ENCODE results near the gene SYF2. TPM values are rescaled to one million over a fixed set of nuclear protein-coding genes. Genes with fewer than 3 reads are reported as not detected.

SYF2 gene
- total and polyA plus RNA-seq, 2 of the 4 experiments (the other 2 are of a cell fraction) = 8.6 to 19.5 TPM

- H3K27ac ChIP-seq (ENCODE audit: insufficient read depth, low read length) = no peak overlapping the region
- ChIA-PET CTCF (no interaction called here), POLR2A (ENCODE audit: unreplicated experiment) (interaction anchor here (1.3 kb wide), 1 partner anchor 11 kb away, joined by 3 read pairs; no protein-coding TSS in a partner anchor)
- H3K4me3 ChIP-seq (ENCODE audit: insufficient read depth, low read depth, low read length) = no peak overlapping the region
- H4K5ac ChIP-seq (ENCODE audit: low read depth, low read length) = no peak overlapping the region
- dilution Hi-C loops (cut with HindIII; ENCODE audit: low sequenced_read_pairs, unreplicated experiment) (no loop called here), intact Hi-C loops (cut with micrococcal nuclease) (loop anchor here (5.0 to 10.0 kb wide), 2 partner anchors 278 to 571 kb away; partner anchors contain the start of gene MTFR1L), in situ Hi-C loops (cut with MboI; ENCODE audit: low sequenced_read_pairs) (loop anchor here (25.0 kb wide), 1 partner anchor 568 kb away; the partner anchor contains the start of genes MTFR1L and SELENON)
- H2BK20ac ChIP-seq (ENCODE audit: low read depth, low read length) = no peak overlapping the region
- no TSS peak for BruUV-seq (replicated peaks)
- H3K4ac ChIP-seq (ENCODE audit: low read depth, low read length) = no peak overlapping the region
- H3K9me3 ChIP-seq (ENCODE audit: control insufficient read depth, insufficient read depth, low read length) = no peaks in the 10 kb centered on the region
- H2AFZ ChIP-seq (replicated peaks; ENCODE audit: low read length, poor library complexity) = no peak overlapping the region
- H2AK5ac ChIP-seq (ENCODE audit: low read depth, low read length) = no peak overlapping the region
- no peak overlapping the region for H2BK120ac ChIP-seq (ENCODE audit: low read depth, low read length)
- no peak overlapping the region for H3K56ac ChIP-seq (ENCODE audit: extremely low read depth, insufficient read depth, low read length)
- no peak overlapping the region for H3K4me2 ChIP-seq (ENCODE audit: low read depth, low read length)
- peaks cover 9 to 45% of the 10 kb centered on the region in 2 experiments for H3K79me1 ChIP-seq (ENCODE audit: low read depth in 1 of 2, low read length in 2 of 2)
- H3K14ac ChIP-seq (replicated peaks; ENCODE audit: low read depth, low read length) = no peak overlapping the region
- H2AK9ac ChIP-seq (replicated peaks; ENCODE audit: low read depth, low read length, poor library complexity) = no peak overlapping the region
- H3K18ac ChIP-seq (ENCODE audit: low read depth, low read length) = no peak overlapping the region
- no peak overlapping the region for H3K9ac ChIP-seq (ENCODE audit: low read depth, low read length)
- H3K36me3 ChIP-seq (ENCODE audit: control insufficient read depth, insufficient read depth, low read length) = peaks cover 21% of the 10 kb centered on the region
- H3K9me1 ChIP-seq (ENCODE audit: insufficient read depth, low read length) = no peaks in the 10 kb centered on the region
- H3K4me1 ChIP-seq (ENCODE audit: control insufficient read depth, insufficient read depth, low read length) = peaks cover 4% of the 10 kb centered on the region; the same call in 1 of the 2 replicates
- H3K27me3 ChIP-seq (ENCODE audit: control insufficient read depth, insufficient read depth, low read length) = no peaks in the 10 kb centered on the region
- H3K23ac ChIP-seq (ENCODE audit: low read depth, low read length) = no peak overlapping the region
- no peak overlapping the region for H2BK15ac ChIP-seq (ENCODE audit: low read depth, low read length)
- H2BK5ac ChIP-seq (ENCODE audit: low read depth, low read length, poor library complexity, severe bottlenecking) = no peak overlapping the region
- H4K91ac ChIP-seq (ENCODE audit: insufficient read depth, low read depth, low read length) = no peak overlapping the region
- DNase-seq (no peak), ATAC-seq (ENCODE audit: low read depth) (no peak)
- peaks cover 34% of the 10 kb centered on the region for H4K20me1 ChIP-seq (ENCODE audit: insufficient read depth, low read length)
- TF ChIP-seq SMC3 (IDR thresholded peaks at IDR 0.05; ENCODE audit: low read depth, low read length) (no peak), RAD21 (IDR thresholded peaks at IDR 0.05; ENCODE audit: low read length) (no peak), RFX5 (IDR thresholded peaks at IDR 0.05; ENCODE audit: low read depth, low read length) (no peak), CTCF (conservative IDR thresholded peaks at IDR 0.05; ENCODE audit: low read depth, low read length) (no peak), RCOR1 (IDR thresholded peaks at IDR 0.05; ENCODE audit: insufficient replicate concordance, low read length) (no peak)
- no peak overlapping the region for H4K8ac ChIP-seq (ENCODE audit: low read depth in 2 of 2, low read length in 2 of 2)
- 100% methylated on average over 1 of the region's 6 CpGs; no CpG with 5 or more reads in 1 of the 2 experiments for WGBS, 2 experiments (ENCODE audit: extremely low coverage in 2 of 2, insufficient read length in 1 of 2)
Observed at GRCh38 chr1:25243907-25244306, 11.6 kb upstream of the SYF2 start.
